Measurements from ENCODE around the gene RNASEH2B. TPM values are rescaled to one million over a fixed set of nuclear protein-coding genes. Genes with fewer than 3 reads are reported as not detected.

The RNASEH2B gene
- total and polyA plus RNA-seq, 2 of the 8 experiments (the other 6 are each of a cell fraction or from before 2014, with no cell fraction given), result 19.3 to 43.9 TPM

DNA sequence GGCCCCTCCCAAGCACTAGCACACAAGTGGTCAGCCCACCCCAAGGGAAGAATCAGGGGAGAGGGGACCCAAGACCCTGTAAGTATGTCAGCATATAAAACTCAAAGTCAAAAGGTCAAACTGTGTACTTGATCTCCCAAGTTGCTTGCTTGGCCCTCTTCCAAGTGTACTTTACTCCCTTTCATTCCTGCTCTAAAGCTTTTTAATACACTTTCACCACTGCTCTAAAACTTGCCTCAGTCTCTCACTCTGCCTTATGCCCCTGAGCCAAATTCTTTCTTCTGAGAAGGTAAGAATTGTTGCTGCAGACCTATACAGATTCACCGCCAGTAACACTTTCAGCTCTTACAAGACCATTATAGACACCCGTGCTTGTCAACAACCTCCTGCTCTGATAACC lies 15.1 kb upstream of the RNASEH2B start:
- Histone ChIP-seq H3K79me2 (ENCODE audit: control insufficient read depth in 1 of 2, insufficient read depth in 2 of 2, low read length in 2 of 2) (no peaks in the 10 kb centered on the region), H3K23ac (ENCODE audit: insufficient read length) (no peak overlapping the region)

More for the DNA sequence above, 15.1 kb upstream of the RNASEH2B start:
- Histone ChIP-seq H3K27ac (ENCODE audit: low read depth, low read length) (no peak overlapping the region), H3K79me1 (ENCODE audit: low read depth, low read length) (no peaks in the 10 kb centered on the region), H3K4me2 (ENCODE audit: insufficient read depth in 1 of 2, low read depth in 2 of 2, low read length in 2 of 2) (no peak overlapping the region), H3K36me3 (ENCODE audit: control insufficient read depth in 2 of 4, insufficient read depth in 4 of 4, low read length in 3 of 4) (no peaks in the 10 kb centered on the region), H2BK120ac (replicated peaks; ENCODE audit: low read depth, low read length) (peak overlapping the region; percentile 89), H4K91ac (replicated peaks; ENCODE audit: insufficient read length, low read length) (no peak overlapping the region), H4K5ac (ENCODE audit: insufficient read length, low read depth, low read length) (no peak overlapping the region), H3K4me3 (ENCODE audit: extremely low read depth in 1 of 4, insufficient read depth in 2 of 4, low read depth in 3 of 4, low read length in 4 of 4) (no peak overlapping the region), H4K8ac (ENCODE audit: extremely low read depth, insufficient read depth, low read length) (no peak overlapping the region), H3K9me3 (ENCODE audit: insufficient read depth in 2 of 2, low read depth in 1 of 2, low read length in 1 of 2) (no peaks in the 10 kb centered on the region; a peak in 1 of 4 replicates), H3K18ac (ENCODE audit: extremely low read depth, low read length) (no peak overlapping the region), H3K23me2 (ENCODE audit: low read depth, low read length) (no peaks in the 10 kb centered on the region), H2BK5ac (ENCODE audit: low read depth, low read length) (peak overlapping the region; percentile 49; the same call in 1 of the 2 replicates), H3K9ac (replicated peaks in 1 of 4; ENCODE audit: extremely low read depth in 1 of 4, low read depth in 3 of 4, low read length in 3 of 4) (no peak overlapping the region), H2AK5ac (ENCODE audit: low read depth, low read length) (no peak overlapping the region), H3K4me1 (replicated peaks in 1 of 4; ENCODE audit: control insufficient read depth in 3 of 4, insufficient read depth in 4 of 4, low read length in 3 of 4) (peaks cover 0 to 11% (median 5%) of the 10 kb centered on the region in 4 experiments; a peak in 4 of 7 replicates), H3K4ac (replicated peaks; ENCODE audit: insufficient read length, low read depth, low read length) (no peak overlapping the region), H2BK12ac (ENCODE audit: low read depth, low read length) (peak overlapping the region; percentile 18; the same call in 1 of the 2 replicates), H3K14ac (ENCODE audit: insufficient read length) (no peak overlapping the region), H2AFZ (ENCODE audit: low read length) (no peak overlapping the region), H4K20me1 (replicated peaks in 1 of 2; ENCODE audit: control insufficient read depth in 1 of 2, insufficient read depth in 2 of 2, low read length in 2 of 2) (no peaks in the 10 kb centered on the region), H3K56ac (replicated peaks; ENCODE audit: insufficient read length, low read depth, low read length) (no peak overlapping the region), H2BK15ac (ENCODE audit: low read length) (no peak overlapping the region), H3K27me3 (replicated peaks in 1 of 4; ENCODE audit: control insufficient read depth in 3 of 4, extremely low read depth in 1 of 4, insufficient read depth in 3 of 4, low read length in 3 of 4) (no peaks in the 10 kb centered on the region), H2BK20ac (ENCODE audit: low read length) (peak overlapping the region; percentile 8; the same call in 1 of the 2 replicates)
- ChIA-PET POLR2A (ENCODE audit: partially characterized antibody) (interaction anchor here (2.7 kb wide), 1 partner anchor 15 kb away, joined by 13 read pairs; the partner anchor contains the start of gene RNASEH2B), CTCF (ENCODE audit: partially characterized antibody) (interaction anchor here (2.3 kb wide), 1 partner anchor 17 kb away, joined by 6 read pairs; no protein-coding TSS in a partner anchor)
- FAIRE-seq (no peak), DNase-seq (ENCODE audit: low read depth in 1 of 2, low spot score in 2 of 2) (no peak)
- WGBS, 2 experiments (ENCODE audit: extremely low coverage in 1 of 2, insufficient coverage in 1 of 2, insufficient read length in 1 of 2, insufficient replicate concordance in 2 of 2, low coverage in 1 of 2, low lambda C conversion rate in 2 of 2, missing lambda C conversion rate in 1 of 2), result 88% methylated on average over 2 of the region's 2 CpGs; no CpG with 5 or more reads in 1 of the 2 experiments
- no peak for TF ChIP-seq RFX5 (IDR thresholded peaks at IDR 0.05; ENCODE audit: borderline replicate concordance, low read depth, low read length)
- TF ChIP-seq EZH2 (IDR thresholded peaks at IDR 0.05; ENCODE audit: low read depth, low read length, severe bottlenecking), result no peak
- TF ChIP-seq SIX5 (IDR thresholded peaks at IDR 0.05; ENCODE audit: low read depth, low read length), result no peak

All from H1 (cell line).